Uterus (tissue), 4 donors: ENCODE measurements around the gene LRCH2. TPM values are rescaled to one million over a fixed set of nuclear protein-coding genes. Genes with fewer than 3 reads are reported as not detected.
A peak's percentile ranks its signal among the peaks of the same experiment; 100 is the strongest.

Experiments used
- DNase-seq, 2 donors: peaks; one replicate each; pipeline ENCODE4 v3.0.0-alpha.2; 2019 to 2020
- H3K27ac ChIP-seq, 2 donors: fragments of 200-600 bp; sonication (generic); 1 replicate in 1 of 2; 2 replicates in 1 of 2; pipeline ENCODE4 v1.5.1; 2016 to 2018
- H3K27me3 ChIP-seq, 2 donors: fragments of 200-600 bp; sonication (generic); one replicate each; pipeline ENCODE4 v1.5.1; 2018 to 2019; ENCODE audit warnings: control low read depth in 1 of 2
- H3K36me3 ChIP-seq, 2 donors: fragments of 200-600 bp; sonication (generic); one replicate each; pipeline ENCODE4 v1.5.1; 2019; ENCODE audit warnings: control low read depth in 1 of 2
- H3K4me1 ChIP-seq, 2 donors: fragments of 200-600 bp; sonication (generic); one replicate each; pipeline ENCODE4 v1.5.1; 2018 to 2019; ENCODE audit warnings: control low read depth in 1 of 2
- H3K4me3 ChIP-seq, 2 donors: fragments of 200-600 bp; sonication (generic); 1 replicate in 1 of 2; 2 replicates in 1 of 2; pipeline ENCODE4 v1.5.1; 2018 to 2019; ENCODE audit warnings: mild to moderate bottlenecking in 1 of 2
- H3K9me3 ChIP-seq, 2 donors: fragments of 200-600 bp; sonication (generic); one replicate each; pipeline ENCODE4 v1.5.1; 2019; ENCODE audit warnings: control low read depth in 1 of 2
- CTCF ChIP-seq, 4 experiments: fragments of 200-600 bp in 2 of 4; fragments of 450-650 bp in 2 of 4; sonication (generic) in 2 of 4; IDR thresholded peaks; one replicate each; pipeline ENCODE4 v1.5.1; 2016 to 2019; ENCODE audit warnings: antibody characterized with exemption in 4 of 4, mild to moderate bottlenecking in 2 of 4, moderate library complexity in 1 of 4
- POLR2A ChIP-seq, 2 donors: fragments of 450-650 bp; IDR thresholded peaks; one replicate each; pipeline ENCODE4 v1.6.1; 2016; ENCODE audit warnings: antibody characterized with exemption in 2 of 2, mild to moderate bottlenecking in 1 of 2, moderate library complexity in 1 of 2
- intact Hi-C: fragments of 100-400 bp; cut with DNase I; formaldehyde crosslinking; loops from one replicate; pipeline ENCODE4 v1.15.1; 2023; ENCODE audit warnings: low total_unique reads
- total RNA-seq, 4 donors: library from RNA; depleted of rRNA in 3 of 4; stranded (reverse); fragments of >200 nt in 3 of 4; gene quantifications; one replicate each; pipeline versions ENCODE4 v1.1.0 to v1.2.4, GENCODE V29; 2014 to 2023
- donor health status: DM: yes; HTN: yes; CAD: no.

LRCH2 gene
- total RNA-seq, 4 donors from 2014 or later, result 3.3 to 23.3 (median 15.9) TPM

- no peak overlapping the region for H3K27ac ChIP-seq
- H3K4me1 ChIP-seq, result no peaks in the 10 kb centered on the region
- H3K9me3 ChIP-seq, result no peaks in the 10 kb centered on the region
- H3K27me3 ChIP-seq, result peaks cover 0 to 10% of the 10 kb centered on the region in 2 donors
- no peak overlapping the region for H3K4me3 ChIP-seq
- DNase-seq, result no peak
- no peaks in the 10 kb centered on the region for H3K36me3 ChIP-seq
- intact Hi-C loops, result no loop called here
- TF ChIP-seq POLR2A (IDR thresholded peaks at IDR 0.05) (no peak), CTCF (IDR thresholded peaks at IDR 0.05) (no peak)
Observed at GRCh38 chrX:115251458-115252233, 17.8 kb upstream of the LRCH2 start.

GRCh38 chrX:115237056-115237455 is 3.2 kb upstream of the LRCH2 start:
- Histone ChIP-seq H3K36me3 (no peaks in the 10 kb centered on the region), H3K4me1 (no peaks in the 10 kb centered on the region), H3K27me3 (peaks cover 0 to 6% of the 10 kb centered on the region in 2 donors), H3K4me3 (no peak overlapping the region), H3K27ac (peak overlapping the region; percentile 0 to 5), H3K9me3 (no peaks in the 10 kb centered on the region)
- intact Hi-C loops, result no loop called here
- no peak for DNase-seq
- no peak for TF ChIP-seq POLR2A (IDR thresholded peaks at IDR 0.05)
- TF ChIP-seq CTCF (IDR thresholded peaks at IDR 0.05), result no peak

- DNase-seq, result no peak
- Histone ChIP-seq H3K27ac (peak overlapping the region in 1 of 2 donors; percentile 5), H3K27me3 (peaks cover 0 to 6% of the 10 kb centered on the region in 2 donors), H3K4me3 (no peak overlapping the region), H3K4me1 (no peaks in the 10 kb centered on the region), H3K9me3 (no peaks in the 10 kb centered on the region), H3K36me3 (no peaks in the 10 kb centered on the region)
- TF ChIP-seq CTCF (IDR thresholded peaks at IDR 0.05) (no peak), POLR2A (IDR thresholded peaks at IDR 0.05) (no peak)
- intact Hi-C loops, result no loop called here
Observed at GRCh38 chrX:115236560-115236959, 2.7 kb upstream of the LRCH2 start.

DNA sequence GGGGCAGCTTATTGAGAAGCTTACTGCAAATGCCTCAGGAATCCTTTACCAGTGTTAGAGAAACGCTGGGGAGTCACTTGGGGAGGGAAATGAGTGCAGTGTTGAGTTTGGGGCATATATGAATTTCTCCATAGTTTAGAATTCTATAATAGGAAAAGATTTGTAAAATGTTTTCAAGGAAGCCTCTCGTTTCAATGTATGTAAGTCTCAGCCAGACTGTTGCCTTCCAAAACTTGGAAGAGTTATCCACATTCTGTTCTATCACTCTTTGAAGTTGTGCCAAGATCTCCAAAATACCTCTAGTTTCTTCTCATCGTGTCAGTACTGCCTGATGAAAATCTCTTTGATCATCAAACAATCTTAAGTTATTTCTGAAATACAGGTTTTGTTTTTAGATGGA is 565 bp upstream of the LRCH2 start:
- intact Hi-C loops, result no loop called here
- Histone ChIP-seq H3K4me3 (peak overlapping the region; percentile 53 to 58), H3K27ac (peak overlapping the region; percentile 70 to 85)

More for the DNA sequence above, 565 bp upstream of the LRCH2 start:
- Histone ChIP-seq H3K4me1 (no peaks in the 10 kb centered on the region), H3K9me3 (no peaks in the 10 kb centered on the region), H3K36me3 (no peaks in the 10 kb centered on the region), H3K27me3 (peaks cover 0 to 6% of the 10 kb centered on the region in 2 donors)
- TF ChIP-seq CTCF (IDR thresholded peaks at IDR 0.05), result no peak
- no peak for TF ChIP-seq POLR2A (IDR thresholded peaks at IDR 0.05)
- no peak for DNase-seq
